Neutrophil (primary cell): ENCODE measurements around the gene DIP2C.

ENCODE experiments used
- H3K27ac ChIP-seq: fragments of 200-600 bp; sonication (generic); 2 replicates; pipeline ENCODE4 v1.5.1; 2016; ENCODE audit warnings: mild to moderate bottlenecking, moderate library complexity
- H3K27me3 ChIP-seq: fragments of 200-600 bp; sonication (generic); 2 replicates; pipeline ENCODE4 v1.6.0; 2016; ENCODE audit warnings: mild to moderate bottlenecking
- H3K36me3 ChIP-seq: fragments of 200-600 bp; sonication (generic); 2 replicates; pipeline ENCODE4 v1.5.1; 2017
- H3K4me1 ChIP-seq, 2 experiments: fragments of 200-600 bp in 1 of 2; sonication (generic) in 1 of 2; 1 replicate in 1 of 2; 2 replicates in 1 of 2; pipeline versions ENCODE4 v1.5.1 to v1.6.1; 2013 to 2016; ENCODE audit warnings: low read depth in 1 of 2, low read length in 1 of 2, mild to moderate bottlenecking in 1 of 2, moderate library complexity in 1 of 2; ENCODE audit not compliant: control insufficient read depth in 1 of 2, insufficient read depth in 1 of 2
- H3K4me3 ChIP-seq, 2 experiments: fragments of 200-600 bp in 1 of 2; sonication (generic) in 1 of 2; 1 replicate in 1 of 2; 2 replicates in 1 of 2; pipeline ENCODE4 v1.5.1; 2013 to 2016; ENCODE audit warnings: low read depth in 1 of 2, low read length in 1 of 2, mild to moderate bottlenecking in 1 of 2, moderate library complexity in 1 of 2
- H3K9me3 ChIP-seq: fragments of 200-600 bp; sonication (generic); 2 replicates; pipeline ENCODE4 v1.5.1; 2016
- TF ChIP-seq, protein P1 (sequence below): fragments of 200-600 bp; sonication (generic); IDR thresholded peaks from 2 replicates; pipeline ENCODE4 v1.5.1; 2016; ENCODE audit warnings: antibody characterized with exemption

Gene DIP2C

GRCh38 chr10:697097-697875 lies 7.8 kb upstream of the DIP2C start:
- Histone ChIP-seq H3K9me3 (no peaks in the 10 kb centered on the region), H3K27ac (no peak overlapping the region), H3K4me3 (no peak overlapping the region), H3K36me3 (no peaks in the 10 kb centered on the region), H3K27me3 (peaks cover 43% of the 10 kb centered on the region), H3K4me1 (no peaks in the 10 kb centered on the region)
- TF ChIP-seq, protein P1, sequence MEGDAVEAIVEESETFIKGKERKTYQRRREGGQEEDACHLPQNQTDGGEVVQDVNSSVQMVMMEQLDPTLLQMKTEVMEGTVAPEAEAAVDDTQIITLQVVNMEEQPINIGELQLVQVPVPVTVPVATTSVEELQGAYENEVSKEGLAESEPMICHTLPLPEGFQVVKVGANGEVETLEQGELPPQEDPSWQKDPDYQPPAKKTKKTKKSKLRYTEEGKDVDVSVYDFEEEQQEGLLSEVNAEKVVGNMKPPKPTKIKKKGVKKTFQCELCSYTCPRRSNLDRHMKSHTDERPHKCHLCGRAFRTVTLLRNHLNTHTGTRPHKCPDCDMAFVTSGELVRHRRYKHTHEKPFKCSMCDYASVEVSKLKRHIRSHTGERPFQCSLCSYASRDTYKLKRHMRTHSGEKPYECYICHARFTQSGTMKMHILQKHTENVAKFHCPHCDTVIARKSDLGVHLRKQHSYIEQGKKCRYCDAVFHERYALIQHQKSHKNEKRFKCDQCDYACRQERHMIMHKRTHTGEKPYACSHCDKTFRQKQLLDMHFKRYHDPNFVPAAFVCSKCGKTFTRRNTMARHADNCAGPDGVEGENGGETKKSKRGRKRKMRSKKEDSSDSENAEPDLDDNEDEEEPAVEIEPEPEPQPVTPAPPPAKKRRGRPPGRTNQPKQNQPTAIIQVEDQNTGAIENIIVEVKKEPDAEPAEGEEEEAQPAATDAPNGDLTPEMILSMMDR, result no peak

GRCh38 chr10:695396-695795 lies 5.9 kb upstream of the DIP2C start:
- peaks cover 61% of the 10 kb centered on the region for H3K27me3 ChIP-seq
- H3K27ac ChIP-seq, result no peak overlapping the region
- H3K4me1 ChIP-seq, result no peaks in the 10 kb centered on the region
- no peak overlapping the region for H3K4me3 ChIP-seq
- H3K9me3 ChIP-seq, result no peaks in the 10 kb centered on the region
- H3K36me3 ChIP-seq, result no peaks in the 10 kb centered on the region
- TF ChIP-seq, protein P1, result no peak

DNA sequence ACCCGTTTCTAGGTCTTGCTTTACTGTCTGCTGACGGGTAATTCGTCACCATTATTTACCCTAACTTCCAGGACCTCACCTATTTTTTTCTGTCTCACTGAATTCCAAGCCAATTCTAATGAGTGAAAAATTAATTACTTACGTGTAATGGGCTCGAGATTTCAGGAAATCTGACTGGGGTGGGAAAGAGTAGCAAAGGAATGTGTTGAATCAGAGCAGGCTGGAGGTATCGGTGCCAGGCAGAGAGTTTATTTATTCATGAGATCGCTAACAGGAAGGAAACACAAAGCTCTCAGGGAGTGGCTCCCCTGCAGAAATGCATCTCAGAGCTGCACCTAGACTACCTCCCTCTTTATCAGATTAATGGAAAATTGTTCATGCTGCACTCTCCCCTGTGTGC lies 4.0 kb upstream of the DIP2C start:
- no peaks in the 10 kb centered on the region for H3K4me1 ChIP-seq
- no peaks in the 10 kb centered on the region for H3K9me3 ChIP-seq
- peaks cover 75% of the 10 kb centered on the region for H3K27me3 ChIP-seq
- no peak overlapping the region for H3K4me3 ChIP-seq
- TF ChIP-seq, protein P1, result no peak
- H3K36me3 ChIP-seq, result no peaks in the 10 kb centered on the region
- H3K27ac ChIP-seq, result no peak overlapping the region

DNA sequence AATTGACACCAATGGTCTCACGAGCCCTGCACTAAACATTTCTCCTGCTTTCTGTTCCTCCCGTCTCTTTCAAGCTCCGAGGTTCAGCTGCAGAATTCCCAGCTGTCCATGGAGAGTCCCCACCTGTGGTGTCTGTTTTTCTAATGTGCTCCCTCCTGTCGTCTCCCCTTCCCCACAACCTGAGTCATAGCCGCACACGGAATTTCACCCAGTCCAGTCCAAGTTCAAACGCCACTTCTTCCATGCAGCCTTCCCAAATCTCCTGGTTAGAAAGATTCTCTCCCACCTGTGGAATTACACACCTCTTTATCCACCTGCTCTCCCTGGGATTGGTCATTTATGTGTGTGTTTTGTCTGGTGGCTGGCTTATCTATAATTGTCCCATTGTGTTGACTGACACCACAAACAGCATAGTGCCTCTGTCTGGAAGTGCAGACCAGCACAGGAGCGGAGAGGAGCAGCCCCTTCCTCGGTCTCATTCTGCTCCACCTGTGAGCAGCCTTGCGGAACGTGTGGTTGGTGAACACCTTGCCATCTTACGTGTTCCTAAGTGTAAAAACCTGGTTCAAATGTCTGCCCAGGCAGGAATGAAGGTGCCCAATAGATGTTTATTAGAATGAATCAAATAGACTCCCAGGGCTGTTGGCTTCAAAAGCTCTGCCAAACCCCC lies 3.3 kb upstream of the DIP2C start:
- H3K27ac ChIP-seq, result no peak overlapping the region
- no peaks in the 10 kb centered on the region for H3K4me1 ChIP-seq
- H3K9me3 ChIP-seq, result no peaks in the 10 kb centered on the region
- TF ChIP-seq, protein P1, result no peak
- no peaks in the 10 kb centered on the region for H3K36me3 ChIP-seq
- peaks cover 79% of the 10 kb centered on the region for H3K27me3 ChIP-seq
- no peak overlapping the region for H3K4me3 ChIP-seq

DNA sequence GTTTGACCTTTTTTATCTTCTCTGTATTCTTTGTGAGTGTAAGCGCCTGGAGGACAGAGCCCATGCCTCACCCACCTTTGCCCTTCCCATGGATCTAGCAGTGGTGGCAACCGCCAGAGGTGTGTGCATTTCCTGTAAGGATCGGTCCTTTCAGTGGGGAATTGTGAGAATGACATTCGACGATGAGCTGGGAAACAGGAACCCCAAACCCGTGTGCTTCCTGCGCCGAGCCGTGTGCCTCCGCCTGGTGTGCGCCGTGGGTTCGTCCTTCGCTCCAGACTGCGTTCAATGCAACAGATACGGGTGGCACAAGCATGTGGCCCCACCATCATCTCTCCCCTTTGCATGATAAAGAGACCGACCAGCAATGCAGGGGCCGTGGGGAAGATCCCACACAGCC lies 1.7 kb upstream of the DIP2C start:
- H3K27me3 ChIP-seq, result peaks cover 87% of the 10 kb centered on the region
- no peaks in the 10 kb centered on the region for H3K9me3 ChIP-seq
- no peak overlapping the region for H3K4me3 ChIP-seq
- TF ChIP-seq, protein P1, result no peak
- H3K36me3 ChIP-seq, result no peaks in the 10 kb centered on the region
- H3K27ac ChIP-seq, result no peak overlapping the region
- no peaks in the 10 kb centered on the region for H3K4me1 ChIP-seq
